Activated naive CD4-positive, alpha-beta T cell treated with anti-CD3 and anti-CD28 coated beads, Interleukin-2, amount 10 ng/mL, durations not matched to agents 7 days and 5 days (primary cell): ENCODE measurements around the gene APMAP.
"Not testable (repeated sequence)": the region's sequence is repeated elsewhere in the genome, so short reads cannot be mapped to it uniquely, and the experiment has no call there.

Experiments used
- CTCF ChIA-PET: fragments of 350-600 bp; sonication (Branson Sonifier 250); formaldehyde crosslinking; loops from one replicate; lab custom pipeline; 2021; ENCODE audit warnings: antibody characterized with exemption; lab: Charles Lee
- DNase-seq: peaks from one replicate; pipeline ENCODE4 v3.0.0-alpha.2; 2020
- H3K27ac Mint-ChIP-seq: one replicate; pipeline ENCODE4 v1.8.0; 2021; ENCODE audit warnings: mild to moderate bottlenecking, moderate library complexity, mixed read lengths
- H3K27me3 Mint-ChIP-seq: one replicate; pipeline ENCODE4 v1.8.0; 2021; ENCODE audit warnings: mild to moderate bottlenecking, mixed read lengths
- H3K36me3 Mint-ChIP-seq: one replicate; pipeline ENCODE4 v1.8.0; 2021; ENCODE audit warnings: mixed read lengths
- H3K4me1 Mint-ChIP-seq: one replicate; pipeline ENCODE4 v1.8.0; 2021; ENCODE audit warnings: mixed read lengths
- H3K4me3 Mint-ChIP-seq: one replicate; pipeline ENCODE4 v1.8.0; 2021; ENCODE audit warnings: mild to moderate bottlenecking, moderate library complexity, mixed read lengths
- H3K9me3 Mint-ChIP-seq: one replicate; pipeline ENCODE4 v1.8.0; 2021; ENCODE audit warnings: mixed read lengths

APMAP gene

GRCh38 chr20:24934101-24934661 is 58.4 kb downstream of the APMAP start:
- CTCF ChIA-PET, result no interaction called here
- H3K27ac Mint-ChIP-seq, result no peak overlapping the region
- no peak for DNase-seq
- no peaks in the 10 kb centered on the region for H3K27me3 Mint-ChIP-seq
- H3K36me3 Mint-ChIP-seq, result peaks cover 9% of the 10 kb centered on the region
- H3K4me3 Mint-ChIP-seq, result no peak overlapping the region
- H3K9me3 Mint-ChIP-seq, result peaks cover 18% of the 10 kb centered on the region
- peaks cover 36% of the 10 kb centered on the region for H3K4me1 Mint-ChIP-seq

DNA sequence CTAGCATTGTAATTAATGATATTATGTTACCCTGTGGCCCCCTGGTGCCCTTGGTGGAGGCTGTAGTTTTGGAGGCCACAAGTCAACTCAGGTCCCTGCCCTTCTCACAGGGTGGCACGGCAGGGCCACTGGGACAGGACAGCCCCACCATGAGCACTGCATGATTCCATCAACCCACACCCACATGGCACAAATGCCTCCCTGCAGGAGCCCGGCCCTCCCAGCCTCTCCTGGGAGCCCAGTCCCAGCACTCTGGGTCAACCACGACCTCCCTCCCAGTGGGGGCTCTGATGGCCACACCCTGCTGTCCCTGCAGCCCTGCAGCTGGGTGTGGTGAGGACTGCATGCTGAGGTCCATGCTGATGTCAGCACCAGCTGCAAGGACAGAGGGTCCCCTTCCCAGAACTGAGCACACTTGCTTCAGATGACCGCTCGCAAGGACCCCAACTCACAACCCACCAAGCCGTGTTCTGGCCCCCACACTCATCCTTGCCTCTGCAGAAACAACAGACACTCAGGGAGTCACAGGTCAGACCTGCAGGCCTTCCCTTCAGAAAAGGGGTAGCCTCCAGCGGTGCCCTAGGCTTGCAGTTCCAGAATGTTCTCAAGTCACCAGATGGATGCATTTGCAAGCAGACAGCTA is 59.2 kb downstream of the APMAP start:
- Mint-ChIP-seq H3K27ac (no peak overlapping the region), H3K27me3 (no peaks in the 10 kb centered on the region)

GRCh38 chr20:24931893-24932292 is 60.7 kb downstream of the APMAP start:
- DNase-seq, H3K4me3 Mint-ChIP-seq, H3K36me3 Mint-ChIP-seq, H3K27me3 Mint-ChIP-seq: not testable (repeated sequence)
- CTCF ChIA-PET, result interaction anchor here (0.9 to 4.9 kb wide), 10 partner anchors 14 to 905 kb away, joined by 3 to 44 read pairs (median 10); partner anchors contain the start of gene CST7
- peak overlapping the region; percentile 89 for H3K27ac Mint-ChIP-seq
- H3K9me3 Mint-ChIP-seq, result peaks cover 16% of the 10 kb centered on the region
- H3K4me1 Mint-ChIP-seq, result peaks cover 36% of the 10 kb centered on the region

More for the DNA sequence above, 59.2 kb downstream of the APMAP start:
- no peak for DNase-seq
- CTCF ChIA-PET, result interaction anchor here (1.6 to 4.9 kb wide), 2 partner anchors 20 to 51 kb away, joined by 5 to 44 read pairs; no protein-coding TSS in a partner anchor
- Mint-ChIP-seq H3K4me3 (no peak overlapping the region), H3K9me3 (peaks cover 18% of the 10 kb centered on the region), H3K4me1 (peaks cover 36% of the 10 kb centered on the region), H3K36me3 (peaks cover 9% of the 10 kb centered on the region)

DNA sequence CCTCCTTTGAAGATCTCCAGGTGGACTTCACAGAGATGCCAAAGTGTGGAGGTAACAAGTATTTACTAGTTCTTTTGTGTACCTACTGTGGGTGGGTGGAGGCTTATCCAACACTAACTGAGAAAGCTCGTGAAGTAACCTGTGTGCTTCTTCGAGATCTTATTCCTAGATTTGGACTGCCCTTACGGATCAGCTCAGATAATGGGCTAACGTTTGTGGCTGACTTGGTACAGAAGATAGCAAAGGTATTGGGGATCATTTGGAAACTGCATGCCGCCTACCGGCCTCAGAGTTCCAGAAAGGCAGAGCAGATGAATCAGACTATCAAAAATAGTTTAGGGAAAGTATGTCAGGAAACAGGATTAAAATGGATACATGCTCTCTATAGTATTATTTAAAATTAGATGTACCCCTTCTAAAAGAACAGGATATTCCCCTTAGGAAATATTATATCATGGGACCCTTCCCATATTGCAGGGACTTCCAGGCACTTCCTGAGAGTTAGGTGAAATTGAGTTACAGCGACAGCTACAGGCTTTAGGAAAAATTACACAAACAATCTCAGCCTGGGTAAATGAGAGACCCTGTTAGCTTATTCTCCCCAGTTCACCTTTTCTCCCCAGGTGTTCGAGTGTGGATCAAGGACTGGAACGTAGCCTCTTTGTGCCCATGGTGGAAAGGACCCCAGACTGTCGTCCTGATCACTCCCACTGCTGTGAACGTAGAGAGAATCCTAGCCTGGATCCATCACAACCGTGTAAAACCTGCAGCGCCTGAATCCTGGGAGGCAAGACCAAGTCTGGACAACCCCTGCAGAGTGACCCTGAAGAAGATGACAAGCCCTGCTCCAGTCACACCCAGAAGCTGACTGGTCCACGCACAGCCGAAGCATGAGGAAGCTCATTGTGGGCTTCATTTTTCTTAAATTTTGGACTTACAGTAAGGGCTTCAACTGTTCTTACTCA is 61.5 kb downstream of the APMAP start:
- not testable (repeated sequence) for H3K27me3 Mint-ChIP-seq, H3K4me3 Mint-ChIP-seq, H3K36me3 Mint-ChIP-seq, H3K9me3 Mint-ChIP-seq, DNase-seq
- peaks cover 36% of the 10 kb centered on the region for H3K4me1 Mint-ChIP-seq
- CTCF ChIA-PET, result interaction anchor here (0.7 to 4.9 kb wide), 18 partner anchors 10 to 904 kb away, joined by 3 to 44 read pairs (median 4); partner anchors contain the start of gene CST7
- H3K27ac Mint-ChIP-seq, result peak overlapping the region; percentile 89

DNA sequence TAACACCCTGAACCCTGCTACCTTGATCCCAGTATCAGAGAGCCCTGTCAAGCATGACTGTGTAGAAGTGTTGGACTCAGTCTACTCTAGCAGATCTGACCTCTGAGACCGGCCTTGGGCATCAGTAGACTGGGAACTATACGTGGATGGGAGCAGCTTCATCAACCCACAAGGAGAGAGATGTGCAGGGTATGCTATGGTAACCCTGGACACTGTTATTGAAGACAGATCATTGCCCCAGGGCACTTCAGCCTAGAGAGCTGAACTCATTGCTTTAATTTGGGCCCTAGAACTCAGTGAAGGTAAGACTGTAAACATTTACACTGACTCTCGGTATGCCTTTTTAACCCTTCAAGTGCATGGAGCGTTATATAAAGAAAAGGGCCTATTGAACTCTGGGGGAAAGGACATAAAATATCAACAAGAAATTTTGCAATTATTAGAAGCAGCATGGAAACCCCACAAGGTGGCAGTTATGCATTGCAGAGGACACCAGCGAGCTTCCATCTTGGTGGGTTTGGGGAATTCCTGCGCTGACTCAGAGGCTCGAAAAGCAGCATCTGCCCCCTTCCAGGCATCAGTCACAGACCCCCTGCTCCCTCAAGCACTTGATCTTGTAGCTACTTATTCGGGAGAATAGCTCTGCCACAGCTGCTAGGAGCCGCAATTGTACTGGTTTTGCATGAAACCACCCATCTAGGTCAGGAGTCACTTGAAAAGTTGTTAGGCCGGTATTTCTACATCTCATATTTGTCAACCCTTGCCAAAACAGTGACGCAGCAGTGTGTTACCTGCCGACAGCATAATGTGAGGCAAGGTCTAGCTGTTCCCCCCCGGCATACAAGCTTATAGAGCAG is 62.5 kb downstream of the APMAP start:
- H3K36me3 Mint-ChIP-seq, H3K27me3 Mint-ChIP-seq, DNase-seq, H3K27ac Mint-ChIP-seq, H3K9me3 Mint-ChIP-seq, H3K4me3 Mint-ChIP-seq: not testable (repeated sequence)
- peaks cover 36% of the 10 kb centered on the region for H3K4me1 Mint-ChIP-seq
- CTCF ChIA-PET, result interaction anchor here (0.7 to 4.9 kb wide), 16 partner anchors 10 to 820 kb away, joined by 3 to 44 read pairs (median 4); partner anchors contain the start of gene CST7

DNA sequence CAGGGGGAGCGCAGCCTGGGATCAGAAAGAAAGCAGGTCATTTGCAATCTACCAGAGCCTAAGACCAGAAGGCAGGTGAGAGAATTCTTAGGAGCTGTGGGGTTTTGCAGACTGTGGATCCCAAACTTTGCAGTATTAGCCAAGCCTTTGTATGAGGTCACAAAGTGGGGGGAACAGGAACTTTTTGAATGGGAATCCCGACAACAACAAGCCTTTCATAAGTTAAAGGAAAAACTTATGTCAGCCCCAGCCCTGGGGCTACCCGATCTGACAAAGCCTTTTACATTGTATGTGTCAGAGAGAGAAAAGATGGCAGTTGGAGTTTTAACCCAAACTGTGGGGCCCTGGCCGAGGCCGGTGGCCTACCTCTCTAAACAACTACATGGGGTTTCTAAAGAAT is 63.3 kb downstream of the APMAP start:
- CTCF ChIA-PET, result interaction anchor here (2.2 to 4.9 kb wide), 3 partner anchors 10 to 24 kb away, joined by 10 to 44 read pairs (median 20); partner anchors contain the start of gene CST7
- H3K27ac Mint-ChIP-seq, DNase-seq, H3K4me3 Mint-ChIP-seq, H3K9me3 Mint-ChIP-seq, H3K36me3 Mint-ChIP-seq, H3K27me3 Mint-ChIP-seq: not testable (repeated sequence)
- H3K4me1 Mint-ChIP-seq, result peaks cover 36% of the 10 kb centered on the region

GRCh38 chr20:24920706-24921105 is 71.8 kb downstream of the APMAP start:
- peaks cover 45% of the 10 kb centered on the region for H3K27me3 Mint-ChIP-seq
- not testable (repeated sequence) for H3K27ac Mint-ChIP-seq, H3K9me3 Mint-ChIP-seq, H3K4me3 Mint-ChIP-seq, H3K36me3 Mint-ChIP-seq, DNase-seq, H3K4me1 Mint-ChIP-seq
- CTCF ChIA-PET, result interaction anchor here (0.6 to 2.4 kb wide), 3 partner anchors 9 to 716 kb away, joined by 3 to 10 read pairs (median 6); no protein-coding TSS in a partner anchor

GRCh38 chr20:24919665-24920064 is 72.9 kb downstream of the APMAP start:
- not testable (repeated sequence) for H3K36me3 Mint-ChIP-seq, H3K4me3 Mint-ChIP-seq, H3K4me1 Mint-ChIP-seq, DNase-seq, H3K27ac Mint-ChIP-seq, H3K9me3 Mint-ChIP-seq
- CTCF ChIA-PET, result interaction anchor here (1.5 to 4.7 kb wide), 4 partner anchors 10 to 818 kb away, joined by 3 to 17 read pairs (median 8); no protein-coding TSS in a partner anchor
- H3K27me3 Mint-ChIP-seq, result peaks cover 41% of the 10 kb centered on the region

DNA sequence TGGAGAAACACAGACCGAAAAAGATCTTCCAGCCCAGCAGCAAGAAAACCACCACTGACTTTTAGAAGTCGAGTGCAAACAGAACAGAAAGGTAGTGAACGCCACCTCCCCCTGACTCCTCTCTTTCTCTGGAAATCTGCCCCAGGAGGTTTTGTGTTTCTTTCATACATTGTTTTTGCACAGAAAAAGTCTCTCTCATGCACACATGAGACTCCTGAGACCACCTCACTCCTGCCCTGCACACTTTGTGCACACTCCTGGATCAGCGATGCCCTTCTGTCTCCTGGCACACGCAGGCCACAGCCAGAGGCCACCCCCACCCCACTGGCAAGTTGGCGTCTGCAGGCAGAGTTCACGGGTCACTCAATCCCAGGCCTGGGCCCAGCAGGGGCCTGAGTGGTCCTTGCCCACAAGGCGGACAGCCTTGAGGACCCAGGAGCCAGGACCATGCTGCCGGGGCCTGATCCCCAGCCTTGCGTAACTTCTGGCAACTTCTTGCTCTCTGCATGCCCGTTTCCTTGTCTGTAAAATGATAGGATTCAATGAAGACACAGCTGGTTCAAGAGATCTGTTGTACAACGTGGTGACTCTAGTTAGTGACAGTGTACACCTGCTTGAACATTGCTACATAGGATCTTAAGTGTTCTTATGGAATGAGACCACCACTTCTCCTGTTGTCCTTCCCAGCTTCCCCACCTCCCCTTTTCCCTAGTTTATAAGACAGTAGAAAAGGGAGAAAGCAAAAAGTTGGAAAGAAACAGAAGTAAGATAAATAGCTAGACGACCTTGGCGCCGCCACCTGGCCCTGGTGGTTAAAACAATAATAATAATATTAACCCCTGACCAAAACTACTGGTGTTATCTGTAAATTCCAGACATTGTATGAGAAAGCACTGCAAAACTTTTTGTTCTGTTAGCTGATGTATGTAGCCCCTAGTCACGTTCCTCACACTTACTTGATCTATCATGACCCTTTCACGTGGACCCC is 73.7 kb downstream of the APMAP start:
- Mint-ChIP-seq H3K27me3 (peaks cover 40% of the 10 kb centered on the region), H3K36me3 (no peaks in the 10 kb centered on the region), H3K4me1 (peaks cover 7% of the 10 kb centered on the region), H3K4me3 (no peak overlapping the region), H3K27ac (no peak overlapping the region), H3K9me3 (peaks cover 7% of the 10 kb centered on the region)
- no peak for DNase-seq
- CTCF ChIA-PET, result interaction anchor here (0.7 to 4.7 kb wide), 11 partner anchors 11 to 981 kb away, joined by 3 to 17 read pairs (median 4); no protein-coding TSS in a partner anchor

GRCh38 chr20:24917797-24918578 is 74.6 kb downstream of the APMAP start:
- Mint-ChIP-seq H3K4me1 (peaks cover 7% of the 10 kb centered on the region), H3K9me3 (peaks cover 7% of the 10 kb centered on the region), H3K36me3 (no peaks in the 10 kb centered on the region), H3K27me3 (peaks cover 39% of the 10 kb centered on the region), H3K4me3 (no peak overlapping the region), H3K27ac (no peak overlapping the region)
- peak; percentile 66 for DNase-seq
- CTCF ChIA-PET, result interaction anchor here (0.7 to 4.7 kb wide), 10 partner anchors 14 to 980 kb away, joined by 3 to 17 read pairs (median 4); no protein-coding TSS in a partner anchor

GRCh38 chr20:24917056-24917455 is 75.5 kb downstream of the APMAP start:
- H3K4me1 Mint-ChIP-seq, result peaks cover 7% of the 10 kb centered on the region
- H3K4me3 Mint-ChIP-seq, result no peak overlapping the region
- CTCF ChIA-PET, result interaction anchor here (0.6 to 4.7 kb wide), 5 partner anchors 14 to 815 kb away, joined by 3 to 17 read pairs (median 4); no protein-coding TSS in a partner anchor
- H3K9me3 Mint-ChIP-seq, result peaks cover 4% of the 10 kb centered on the region
- peaks cover 30% of the 10 kb centered on the region for H3K27me3 Mint-ChIP-seq
- H3K27ac Mint-ChIP-seq, result no peak overlapping the region
- no peaks in the 10 kb centered on the region for H3K36me3 Mint-ChIP-seq
- DNase-seq, result no peak
